ENCODE results near the gene FGF9. TPM values are rescaled to one million over a fixed set of nuclear protein-coding genes. Genes with fewer than 3 reads are reported as not detected.

Gene FGF9
- total and polyA plus RNA-seq, 4 donors: 0.05 to 1.7 (median 1.3) TPM

DNA sequence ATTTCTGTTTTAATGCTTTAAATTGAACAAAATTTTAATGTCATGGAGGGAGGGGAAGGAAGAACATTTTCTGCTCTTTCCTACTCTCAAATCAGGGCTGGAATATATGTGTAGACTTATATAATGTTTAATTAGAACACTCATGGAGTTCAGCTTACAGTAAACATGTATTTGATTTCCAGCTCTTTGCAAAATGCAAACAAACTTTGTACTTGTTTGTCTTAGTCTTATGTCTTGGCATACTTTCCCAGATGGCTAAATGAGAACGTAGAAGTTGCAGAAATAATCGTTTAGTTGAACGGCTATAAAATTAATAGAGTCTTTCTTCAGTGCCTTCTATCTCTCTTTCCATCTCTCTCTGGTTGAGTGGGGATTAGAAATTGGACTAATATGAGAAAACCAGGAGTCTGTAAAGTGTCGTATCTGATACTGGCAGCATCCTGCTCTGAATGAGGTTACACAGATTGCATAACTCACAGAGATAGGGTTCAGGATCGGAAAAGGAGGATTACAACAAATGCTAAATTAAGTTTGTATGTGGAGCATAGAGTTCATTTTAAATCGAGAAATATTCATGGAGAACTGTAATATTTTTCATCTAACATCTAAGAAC is 82.3 kb downstream of the FGF9 start:
- no peak for ATAC-seq (ENCODE audit: insufficient read depth, low FRiP score)
- 59 to 80% methylated on average over 6 of the region's 6 CpGs for WGBS, 2 donors

More for the DNA sequence above, 82.3 kb downstream of the FGF9 start:
- Histone ChIP-seq H3K27ac (ENCODE audit: low read depth in 1 of 2, low read length in 1 of 2) (no peak overlapping the region), H3K27me3 (ENCODE audit: control insufficient read depth in 3 of 3, insufficient read depth in 3 of 3, low read length in 2 of 3) (no peaks in the 10 kb centered on the region), H3K4me3 (no peak overlapping the region), H3K9me3 (ENCODE audit: control insufficient read depth in 4 of 4, insufficient read depth in 3 of 4, low read length in 3 of 4) (no peaks in the 10 kb centered on the region), H3K36me3 (ENCODE audit: control insufficient read depth in 4 of 4, insufficient read depth in 4 of 4, low read length in 4 of 4) (no peaks in the 10 kb centered on the region), H3K4me1 (ENCODE audit: control insufficient read depth in 5 of 5, insufficient read depth in 5 of 5, low read length in 5 of 5) (peaks cover 0 to 5% (median 0%) of the 10 kb centered on the region in 5 donors), H3K9ac (ENCODE audit: insufficient read depth in 1 of 2, low read length in 2 of 2) (no peak overlapping the region)
- TF ChIP-seq, protein P1, sequence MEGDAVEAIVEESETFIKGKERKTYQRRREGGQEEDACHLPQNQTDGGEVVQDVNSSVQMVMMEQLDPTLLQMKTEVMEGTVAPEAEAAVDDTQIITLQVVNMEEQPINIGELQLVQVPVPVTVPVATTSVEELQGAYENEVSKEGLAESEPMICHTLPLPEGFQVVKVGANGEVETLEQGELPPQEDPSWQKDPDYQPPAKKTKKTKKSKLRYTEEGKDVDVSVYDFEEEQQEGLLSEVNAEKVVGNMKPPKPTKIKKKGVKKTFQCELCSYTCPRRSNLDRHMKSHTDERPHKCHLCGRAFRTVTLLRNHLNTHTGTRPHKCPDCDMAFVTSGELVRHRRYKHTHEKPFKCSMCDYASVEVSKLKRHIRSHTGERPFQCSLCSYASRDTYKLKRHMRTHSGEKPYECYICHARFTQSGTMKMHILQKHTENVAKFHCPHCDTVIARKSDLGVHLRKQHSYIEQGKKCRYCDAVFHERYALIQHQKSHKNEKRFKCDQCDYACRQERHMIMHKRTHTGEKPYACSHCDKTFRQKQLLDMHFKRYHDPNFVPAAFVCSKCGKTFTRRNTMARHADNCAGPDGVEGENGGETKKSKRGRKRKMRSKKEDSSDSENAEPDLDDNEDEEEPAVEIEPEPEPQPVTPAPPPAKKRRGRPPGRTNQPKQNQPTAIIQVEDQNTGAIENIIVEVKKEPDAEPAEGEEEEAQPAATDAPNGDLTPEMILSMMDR (IDR thresholded peaks at IDR 0.05; ENCODE audit: control extremely low read depth, extremely low read depth): no peak
- DNase-seq: peak in 2 of 3 donors; percentile 22 to 42

Other genes with a start within 250 kb of the FGF9 start
- gene ZDHHC20, start 211.8 kb upstream of the FGF9 start, total RNA-seq: 100 to 1,000 TPM in 1 of 2 donors, 10 to 100 TPM in 1; 58.8 to 153 TPM
- 10 to 100 TPM; 22.8 to 35.1 TPM for gene ZDHHC20, start 211.8 kb upstream of the FGF9 start, polyA plus RNA-seq
- gene MICU2, start 66.9 kb upstream of the FGF9 start, total RNA-seq: 10 to 100 TPM; 29.0 to 85.9 TPM
- gene MICU2, start 66.9 kb upstream of the FGF9 start, polyA plus RNA-seq: 10 to 100 TPM; 32.1 to 46.4 TPM